HG03066 (cell line): ENCODE data around the gene AXIN2.

Experiments
- ATAC-seq: cut with Tn5 transposase; IDR thresholded peaks from one replicate; pipeline ENCODE4 v1.9.1; 2021; ENCODE audit warnings: low read depth; ENCODE audit not compliant: unreplicated experiment

AXIN2 gene

GRCh38 chr17:65584604-65585521 lies 23.4 kb upstream of the AXIN2 start:
- ATAC-seq = no peak

GRCh38 chr17:65583921-65584603 lies 22.6 kb upstream of the AXIN2 start:
- no peak for ATAC-seq

- no peak for ATAC-seq
These were observed 15.5 kb upstream of the AXIN2 start for GRCh38 chr17:65576939-65577338.

GRCh38 chr17:65573282-65573602 lies 11.8 kb upstream of the AXIN2 start:
- no peak for ATAC-seq

- no peak for ATAC-seq
These were observed 11.3 kb upstream of the AXIN2 start for GRCh38 chr17:65572581-65573281.

GRCh38 chr17:65572186-65572580 lies 10.7 kb upstream of the AXIN2 start:
- ATAC-seq = no peak

- no peak for ATAC-seq
These were observed 7.5 kb upstream of the AXIN2 start for GRCh38 chr17:65568918-65569317.

- ATAC-seq = no peak
These were observed 6.1 kb upstream of the AXIN2 start for GRCh38 chr17:65567566-65567965.

GRCh38 chr17:65565559-65565958 lies 4.1 kb upstream of the AXIN2 start:
- no peak for ATAC-seq

- ATAC-seq = no peak
These were observed 3.3 kb upstream of the AXIN2 start for GRCh38 chr17:65564793-65565192.

- no peak for ATAC-seq
These were observed 721 bp upstream of the AXIN2 start for GRCh38 chr17:65562206-65562531.

- ATAC-seq = peak; percentile 34
These were observed 608 bp downstream of the AXIN2 start for GRCh38 chr17:65560628-65561451.

GRCh38 chr17:65559804-65560627 lies 1.4 kb downstream of the AXIN2 start:
- no peak for ATAC-seq

GRCh38 chr17:65559461-65559803 lies 2.0 kb downstream of the AXIN2 start:
- ATAC-seq = no peak

GRCh38 chr17:65558683-65559460 lies 2.6 kb downstream of the AXIN2 start:
- ATAC-seq = no peak

GRCh38 chr17:65558311-65558682 lies 3.2 kb downstream of the AXIN2 start:
- ATAC-seq = no peak

GRCh38 chr17:65557349-65558310 lies 3.8 kb downstream of the AXIN2 start:
- ATAC-seq = no peak

GRCh38 chr17:65556910-65557348 lies 4.5 kb downstream of the AXIN2 start:
- ATAC-seq = no peak
